ENCODE measurements around the gene IMPDH1.
A peak's percentile ranks its signal among the peaks of the same experiment; 100 is the strongest.
"Not testable (repeated sequence)": the region's sequence is repeated elsewhere in the genome, so short reads cannot be mapped to it uniquely, and the experiment has no call there.

Gene IMPDH1

DNA sequence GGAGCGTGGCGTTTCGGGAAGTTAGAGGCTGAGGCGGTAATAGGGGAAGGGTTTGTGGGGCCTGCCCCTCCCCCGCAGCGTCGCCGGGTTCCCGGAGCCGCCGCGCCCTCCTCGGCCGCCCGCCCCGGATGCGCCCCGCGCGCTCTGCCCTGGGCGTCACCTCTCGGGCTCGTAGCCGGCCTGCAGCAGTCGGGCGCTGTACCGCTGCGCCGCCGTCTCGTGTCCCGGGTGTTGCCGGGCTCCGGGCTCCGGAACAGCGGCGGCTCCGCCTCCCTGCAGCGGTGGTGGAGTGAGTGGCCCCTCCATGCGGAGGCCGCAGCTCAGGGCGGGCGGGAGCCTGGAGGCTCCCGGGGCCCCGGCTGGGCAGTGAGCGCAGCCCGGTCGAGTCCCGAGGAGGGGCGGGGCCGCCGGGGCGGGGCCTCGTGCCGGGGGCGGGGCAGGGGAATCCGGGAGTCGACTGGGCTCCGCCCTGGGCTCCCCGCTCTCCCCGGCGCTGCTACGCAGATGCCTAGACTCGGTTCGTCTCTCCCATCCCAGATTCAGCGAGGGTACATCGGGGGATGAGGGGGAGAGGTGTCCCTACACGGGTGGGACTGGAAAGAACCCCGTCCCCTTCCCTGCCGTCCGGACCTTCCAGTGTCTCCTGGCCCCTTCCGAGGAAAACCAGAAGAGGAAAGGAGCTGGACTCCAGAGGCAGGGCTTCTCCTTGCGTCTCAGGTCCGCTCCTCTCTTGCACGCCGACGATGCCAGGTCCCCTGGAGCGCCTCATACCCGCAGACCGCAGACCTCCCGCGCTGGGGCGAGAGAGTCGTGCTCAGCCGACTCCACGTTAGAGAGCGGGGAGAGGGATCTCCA is at the start of gene IMPDH1:
TSS of gene IMPDH1 (minus strand) at position 387 of the 855 bp plus-strand sequence. CDS start at position 306, 81 bp downstream.
- Histone ChIP-seq H3K4me1 (peaks cover 34 to 47% (median 43%) of the 10 kb centered on the region in 10 experiments), H3K4me2 (peak within 1 kb of the TSS; percentile 90 to 100 (median 99)), H4K20me1 (peaks cover 2 to 21% (median 4%) of the 10 kb centered on the region in 11 experiments; a peak in 18 of 22 replicates), H3K9me3 (replicated peaks in 1 of 11) (peaks cover 0 to 5% (median 0%) of the 10 kb centered on the region in 11 experiments; a peak in 2 of 22 replicates), H3K27ac (peak within 1 kb of the TSS; percentile 48 to 87 (median 77)), H3K9ac (peak within 1 kb of the TSS; percentile 70 to 85 (median 79)), H3K36me3 (no peaks in the 10 kb centered on the region), H3K4me3 (peak within 1 kb of the TSS; percentile 59 to 93 (median 72)), H3K27me3 (no peaks in the 10 kb centered on the region)
- TF ChIP-seq Cebpa-rat (IDR thresholded peaks at IDR 0.05), result no peak

DNA sequence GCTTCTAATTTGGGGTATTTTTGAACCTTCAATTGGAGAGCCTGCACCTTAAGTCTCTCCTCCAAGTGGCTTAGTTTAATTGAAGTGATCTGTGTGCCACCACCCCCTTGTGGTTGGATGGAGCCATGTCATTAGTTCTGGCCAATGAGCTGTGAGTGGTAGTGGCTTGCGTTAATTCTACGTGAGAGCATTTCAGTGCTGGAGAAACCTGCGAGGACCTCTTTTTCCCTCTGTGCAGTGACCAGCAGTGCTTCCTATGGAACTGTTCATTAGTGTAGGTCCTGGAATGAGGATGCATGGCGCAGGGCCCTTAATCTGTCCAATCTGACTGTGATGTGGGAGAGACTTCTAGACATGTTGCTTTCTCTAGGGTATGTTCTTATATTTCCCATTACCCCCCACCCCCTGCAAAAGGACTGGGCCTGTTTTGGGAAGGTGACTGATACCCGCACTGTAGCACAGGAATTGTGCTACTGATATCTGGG is 49.7 kb upstream of the IMPDH1 start:
- Histone ChIP-seq H3K27ac (no peak overlapping the region), H4K20me1 (peaks cover 8 to 60% (median 40%) of the 10 kb centered on the region in 11 experiments; a peak in 19 of 22 replicates)
- no peak for TF ChIP-seq Cebpa-rat (IDR thresholded peaks at IDR 0.05)

DNA sequence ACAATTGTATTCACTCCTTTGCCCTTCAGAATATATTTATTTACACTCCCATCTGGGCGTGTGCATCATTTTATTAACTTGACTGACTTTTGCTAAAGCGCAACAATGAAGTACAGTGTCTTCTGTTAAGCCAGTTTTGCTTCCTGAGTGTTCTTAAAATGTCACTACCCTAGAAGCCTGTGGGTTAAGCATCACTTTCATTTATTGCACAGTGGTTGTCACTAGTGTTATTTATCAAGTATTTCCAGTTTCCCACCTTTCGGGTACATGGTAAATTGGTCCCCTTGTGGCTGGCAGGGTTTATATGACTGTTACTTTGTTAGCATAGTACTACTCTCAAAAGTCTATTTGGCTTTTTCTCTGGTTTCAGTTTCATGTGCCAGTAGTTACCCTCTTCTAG is 49.2 kb upstream of the IMPDH1 start:
- no peak for TF ChIP-seq Cebpa-rat (IDR thresholded peaks at IDR 0.05)
- Histone ChIP-seq H3K4me2 (peak overlapping the region; percentile 87 to 99 (median 94)), H4K20me1 (peaks cover 8 to 60% (median 40%) of the 10 kb centered on the region in 11 experiments; a peak in 19 of 22 replicates), H3K9ac (peak overlapping the region in 5 of 11 experiments; percentile 24 to 87 (median 81); a peak in 5 of 22 replicates), H3K4me3 (peak overlapping the region in 1 of 10 experiments; percentile 93; a peak in 2 of 20 replicates), H3K27me3 (no peaks in the 10 kb centered on the region), H3K4me1 (peaks cover 41 to 53% (median 49%) of the 10 kb centered on the region in 10 experiments), H3K36me3 (peaks cover 3 to 45% (median 22%) of the 10 kb centered on the region in 11 experiments; a peak in 19 of 22 replicates), H3K9me3 (replicated peaks in 1 of 11) (peaks cover 0 to 6% (median 0%) of the 10 kb centered on the region in 11 experiments; a peak in 2 of 22 replicates), H3K27ac (no peak overlapping the region)

More for the DNA sequence above, 49.7 kb upstream of the IMPDH1 start:
- Histone ChIP-seq H3K9me3 (replicated peaks in 1 of 11) (peaks cover 0 to 6% (median 0%) of the 10 kb centered on the region in 11 experiments; a peak in 2 of 22 replicates), H3K4me3 (no peak overlapping the region), H3K4me2 (peak overlapping the region; percentile 87 to 99 (median 94); a peak in 20 of 22 replicates), H3K27me3 (no peaks in the 10 kb centered on the region), H3K4me1 (peaks cover 39 to 56% (median 48%) of the 10 kb centered on the region in 10 experiments), H3K36me3 (peaks cover 6 to 50% (median 26%) of the 10 kb centered on the region in 11 experiments; a peak in 19 of 22 replicates), H3K9ac (peak overlapping the region in 1 of 11 experiments; percentile 5; a peak in 1 of 22 replicates)

DNA sequence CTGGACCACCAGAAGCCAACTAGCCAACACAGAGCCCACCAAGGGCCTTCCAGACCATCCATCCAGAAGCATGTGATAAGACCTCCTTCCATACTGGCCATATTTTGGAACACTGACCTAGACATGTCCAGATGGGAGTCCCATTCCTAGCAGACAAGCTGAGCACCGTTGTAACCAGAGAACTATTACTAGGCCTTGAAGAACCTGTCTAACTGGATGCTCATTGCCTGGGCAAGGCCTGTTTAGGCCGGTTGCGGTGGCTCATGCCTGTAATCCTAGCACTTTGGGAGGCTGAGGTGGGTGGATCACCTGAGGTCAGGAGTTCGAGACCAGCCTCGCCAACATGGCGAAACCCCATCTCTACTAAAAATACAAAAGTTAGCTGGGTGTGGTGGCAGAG is 47.6 kb upstream of the IMPDH1 start:
- H3K9me3 ChIP-seq (replicated peaks in 1 of 11); H3K27me3 ChIP-seq: not testable (repeated sequence)
- Histone ChIP-seq H3K9ac (peak overlapping the region; percentile 81 to 96 (median 91); a peak in 21 of 22 replicates), H3K27ac (0 out of 22 replicates have a peak overlapping the region, but pooled peaks of 2 of the 11 experiments have one; percentile 78 to 92), H3K4me1 (peaks cover 41 to 54% (median 49%) of the 10 kb centered on the region in 10 experiments), H3K36me3 (peaks cover 2 to 29% (median 14%) of the 10 kb centered on the region in 11 experiments; a peak in 12 of 22 replicates), H4K20me1 (peaks cover 8 to 60% (median 40%) of the 10 kb centered on the region in 11 experiments; a peak in 19 of 22 replicates), H3K4me2 (peak overlapping the region; percentile 87 to 99 (median 94)), H3K4me3 (peak overlapping the region; percentile 74 to 98 (median 90))

DNA sequence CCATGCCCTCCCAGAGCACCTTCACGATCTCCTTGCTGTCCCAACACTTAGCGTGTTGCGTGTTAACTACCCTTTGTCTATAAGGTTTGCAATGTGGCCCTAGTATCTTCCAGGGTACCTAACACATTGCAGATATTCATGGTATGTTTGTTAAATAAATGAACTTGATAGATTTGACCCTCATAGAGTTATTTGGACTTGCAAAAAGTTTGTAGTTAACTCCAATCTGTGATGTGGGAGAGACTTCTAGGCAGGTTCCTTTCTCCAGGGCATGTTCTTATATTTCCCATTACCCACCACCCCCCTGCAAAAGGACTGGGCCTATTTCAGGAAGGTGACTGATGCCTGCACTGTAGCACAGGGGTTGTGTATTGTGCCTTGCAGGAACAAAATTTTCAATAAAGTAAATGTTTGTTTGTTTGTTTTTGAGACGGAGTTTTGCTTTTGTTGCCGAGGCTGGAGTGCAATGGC is 46.5 kb upstream of the IMPDH1 start:
- Histone ChIP-seq H3K4me3 (peak overlapping the region; percentile 74 to 98 (median 90)), H3K27me3 (no peaks in the 10 kb centered on the region), H3K9me3 (replicated peaks in 1 of 11) (no peaks in the 10 kb centered on the region), H3K4me2 (peak overlapping the region; percentile 87 to 99 (median 94)), H3K36me3 (peaks cover 2 to 28% (median 14%) of the 10 kb centered on the region in 11 experiments; a peak in 12 of 22 replicates), H4K20me1 (peaks cover 8 to 52% (median 40%) of the 10 kb centered on the region in 11 experiments; a peak in 19 of 22 replicates), H3K27ac (peak overlapping the region; percentile 1 to 93 (median 83); a peak in 20 of 22 replicates), H3K9ac (peak overlapping the region; percentile 81 to 96 (median 91)), H3K4me1 (peaks cover 41 to 65% (median 50%) of the 10 kb centered on the region in 10 experiments)
- no peak for TF ChIP-seq Cebpa-rat (IDR thresholded peaks at IDR 0.05)

DNA sequence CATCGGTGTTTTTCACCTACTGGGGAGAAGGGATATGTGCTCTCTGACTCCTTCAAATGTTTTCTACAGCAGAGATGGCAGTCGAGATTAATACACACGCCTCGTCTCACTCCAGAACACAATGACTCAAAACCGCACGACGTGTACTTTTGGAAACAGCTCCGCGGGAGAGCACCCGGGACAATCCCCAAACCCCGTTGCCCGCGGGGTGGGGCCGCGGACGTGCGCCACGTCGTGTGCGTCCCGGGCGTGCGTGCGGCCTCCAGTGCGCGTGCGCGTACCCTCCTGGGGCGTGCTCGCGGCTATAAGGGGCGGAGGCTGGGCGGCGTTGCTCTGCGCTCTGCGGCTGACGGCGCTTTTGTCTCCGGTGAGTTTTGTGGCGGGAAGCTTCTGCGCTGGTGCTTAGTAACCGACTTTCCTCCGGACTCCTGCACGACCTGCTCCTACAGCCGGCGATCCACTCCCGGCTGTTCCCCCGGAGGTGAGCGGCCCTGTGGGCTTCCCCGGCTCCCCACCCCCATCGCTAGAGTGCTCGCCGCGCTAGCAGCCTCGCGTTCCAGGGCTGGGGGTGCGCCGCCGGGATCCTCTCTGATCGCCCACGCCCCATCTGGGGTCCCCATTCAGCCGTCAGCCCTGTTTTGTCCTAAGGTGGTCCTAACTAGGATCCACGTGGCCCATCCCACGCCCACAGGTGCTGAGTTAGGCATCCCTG is 45.9 kb upstream of the IMPDH1 start, which contains the start of gene HILPDA:
TSS of gene HILPDA (plus strand) at position 336 of the 712 bp plus-strand sequence. CDS start 1,391 bp downstream, outside the sequence.
- Histone ChIP-seq H3K4me2 (peak within 1 kb of the TSS; percentile 87 to 99 (median 94)), H3K27ac (peak within 1 kb of the TSS; percentile 78 to 93 (median 83)), H3K4me3 (peak within 1 kb of the TSS; percentile 74 to 98 (median 90)), H3K9ac (peak within 1 kb of the TSS; percentile 81 to 96 (median 91)), H3K36me3 (peaks cover 2 to 25% (median 14%) of the 10 kb centered on the region in 11 experiments; a peak in 12 of 22 replicates), H4K20me1 (peaks cover 8 to 46% (median 34%) of the 10 kb centered on the region in 11 experiments; a peak in 19 of 22 replicates), H3K27me3 (no peaks in the 10 kb centered on the region), H3K9me3 (replicated peaks in 1 of 11) (no peaks in the 10 kb centered on the region), H3K4me1 (peaks cover 43 to 71% (median 52%) of the 10 kb centered on the region in 10 experiments)
- no peak for TF ChIP-seq Cebpa-rat (IDR thresholded peaks at IDR 0.05)

DNA sequence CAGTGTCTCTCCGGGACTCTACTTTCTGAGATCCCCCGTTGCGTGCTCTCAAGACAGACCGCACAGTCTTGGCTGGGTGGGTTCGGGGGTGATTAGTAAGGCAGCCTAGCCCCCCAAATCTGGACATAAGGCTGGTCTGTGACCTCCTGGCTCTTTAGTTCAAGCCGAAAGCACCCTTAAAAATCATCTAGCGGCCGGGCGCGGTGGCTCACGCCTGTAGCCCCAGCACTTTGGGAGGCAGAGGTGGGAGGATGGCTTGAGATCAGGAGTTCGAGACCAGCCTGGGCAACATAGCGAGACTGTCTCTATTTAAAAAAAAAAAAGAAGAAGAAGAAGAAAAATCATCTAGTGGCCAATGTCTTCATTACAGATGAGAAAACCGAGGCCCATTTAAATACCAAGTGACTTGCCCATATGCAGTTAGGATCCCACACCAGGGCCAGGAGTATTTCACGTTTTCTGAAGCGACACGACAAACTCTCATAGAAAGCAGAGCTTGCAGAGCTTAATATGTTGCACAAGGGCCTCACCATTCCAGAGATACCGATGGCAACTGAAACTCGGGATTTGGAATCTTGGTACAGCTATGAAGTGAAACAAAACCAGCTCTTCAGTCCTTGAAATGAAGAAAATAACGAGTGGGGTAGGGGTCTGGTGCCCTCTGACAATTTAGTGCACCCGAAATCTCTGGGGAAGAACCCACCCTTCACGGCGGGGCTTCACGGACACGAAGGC is 45.2 kb upstream of the IMPDH1 start:
- Histone ChIP-seq H3K9me3 (replicated peaks in 1 of 11) (no peaks in the 10 kb centered on the region), H3K4me1 (peaks cover 49 to 78% (median 55%) of the 10 kb centered on the region in 10 experiments), H3K9ac (peak overlapping the region; percentile 76 to 96 (median 91)), H3K36me3 (peaks cover 2 to 23% (median 14%) of the 10 kb centered on the region in 11 experiments; a peak in 12 of 22 replicates), H3K27ac (peak overlapping the region; percentile 52 to 93 (median 83); a peak in 21 of 22 replicates), H3K27me3 (no peaks in the 10 kb centered on the region), H4K20me1 (peaks cover 5 to 39% (median 29%) of the 10 kb centered on the region in 11 experiments; a peak in 19 of 22 replicates), H3K4me2 (peak overlapping the region; percentile 63 to 99 (median 93)), H3K4me3 (peak overlapping the region; percentile 74 to 98 (median 90))
- no peak for TF ChIP-seq Cebpa-rat (IDR thresholded peaks at IDR 0.05)
